CD14-positive monocyte (primary cell): ENCODE data around the gene SCPEP1. TPM values are rescaled to one million over a fixed set of nuclear protein-coding genes. Genes with fewer than 3 reads are reported as not detected.

Experiments used
- DNase-seq, 3 donors: peaks; one replicate each; pipeline ENCODE4 v3.0.0-alpha.2; 2011 to 2022
- H2AFZ ChIP-seq: 2 replicates; pipeline ENCODE4 v1.6.0; 2012; ENCODE audit warnings: mild to moderate bottlenecking, low read depth, low read length, inconsistent platforms; ENCODE audit not compliant: insufficient read depth, poor library complexity, severe bottlenecking
- H3K27ac ChIP-seq, 2 donors: 1 replicate in 1 of 2; 2 replicates in 1 of 2; pipeline ENCODE4 v1.5.1; 2012 to 2013; ENCODE audit warnings: low read length in 2 of 2, control low read depth in 1 of 2, inconsistent platforms in 1 of 2, low read depth in 1 of 2, mild to moderate bottlenecking in 1 of 2
- H3K27me3 ChIP-seq, 2 donors: one replicate each; pipeline versions ENCODE4 v1.6.0 to v1.6.1; 2011 to 2013; ENCODE audit warnings: low read length in 2 of 2; ENCODE audit not compliant: control insufficient read depth in 2 of 2, insufficient read depth in 2 of 2
- H3K36me3 ChIP-seq, 2 donors: replicated peaks in 1 of 2; 1 replicate in 1 of 2; 2 replicates in 1 of 2; pipeline versions ENCODE4 v1.5.1 to v1.6.1; 2012 to 2013; ENCODE audit warnings: low read length in 2 of 2, control low read depth in 1 of 2, inconsistent platforms in 1 of 2, mild to moderate bottlenecking in 1 of 2; ENCODE audit not compliant: insufficient read depth in 2 of 2, control insufficient read depth in 1 of 2
- H3K4me1 ChIP-seq, 2 donors: 1 replicate in 1 of 2; 2 replicates in 1 of 2; pipeline versions ENCODE4 v1.5.1 to v1.6.1; 2012 to 2013; ENCODE audit warnings: low read length in 2 of 2, control low read depth in 1 of 2, inconsistent platforms in 1 of 2, mild to moderate bottlenecking in 1 of 2, moderate library complexity in 1 of 2; ENCODE audit not compliant: insufficient read depth in 2 of 2, control insufficient read depth in 1 of 2
- H3K4me2 ChIP-seq: replicated peaks from 2 replicates; pipeline ENCODE3; 2012; ENCODE audit warnings: low read length, moderate library complexity, mild to moderate bottlenecking; ENCODE audit not compliant: poor library complexity, severe bottlenecking; ENCODE audit errors: extremely low read depth
- H3K4me3 ChIP-seq, 3 experiments: fragments of 200-600 bp in 1 of 3; sonication (generic) in 1 of 3; replicated peaks in 1 of 3; 1 replicate in 2 of 3; 2 replicates in 1 of 3; pipeline ENCODE4 v1.5.1; 2011 to 2013; ENCODE audit warnings: low read length in 3 of 3, mild to moderate bottlenecking in 3 of 3, control low read depth in 2 of 3, low read depth in 2 of 3, inconsistent platforms in 1 of 3, moderate library complexity in 1 of 3
- H3K79me2 ChIP-seq: 2 replicates; pipeline ENCODE4 v1.6.0; 2012; ENCODE audit warnings: mild to moderate bottlenecking, control low read depth, inconsistent platforms, low read length, moderate library complexity; ENCODE audit not compliant: insufficient read depth
- H3K9ac ChIP-seq: 2 replicates; pipeline ENCODE4 v1.6.0; 2017; ENCODE audit warnings: low read length, mild to moderate bottlenecking; ENCODE audit not compliant: insufficient read depth, poor library complexity, severe bottlenecking
- H3K9me3 ChIP-seq, 2 donors: replicated peaks in 1 of 2; 1 replicate in 1 of 2; 2 replicates in 1 of 2; pipeline versions ENCODE4 v1.5.1 to v1.6.1; 2012 to 2013; ENCODE audit warnings: low read length in 2 of 2, control low read depth in 1 of 2; ENCODE audit not compliant: control insufficient read depth in 1 of 2, insufficient read depth in 1 of 2
- H4K20me1 ChIP-seq: 2 replicates; pipeline ENCODE4 v1.6.0; 2012; ENCODE audit warnings: mild to moderate bottlenecking, low read length, control low read depth, moderate library complexity; ENCODE audit not compliant: insufficient read depth
- H3K27ac Mint-ChIP-seq, 7 donors: one replicate each; pipeline ENCODE4 v1.8.0; 2020; ENCODE audit warnings: mild to moderate bottlenecking in 7 of 7, mixed read lengths in 7 of 7, moderate library complexity in 6 of 7, inconsistent platforms in 2 of 7
- H3K27me3 Mint-ChIP-seq, 3 donors: one replicate each; pipeline ENCODE4 v1.8.0; 2021 to 2022; ENCODE audit warnings: low read depth in 3 of 3, mild to moderate bottlenecking in 3 of 3, mixed read lengths in 3 of 3, moderate library complexity in 3 of 3, inconsistent platforms in 1 of 3
- H3K36me3 Mint-ChIP-seq, 2 donors: one replicate each; pipeline ENCODE4 v1.8.0; 2020; ENCODE audit warnings: mixed read lengths in 2 of 2, inconsistent platforms in 1 of 2, mild to moderate bottlenecking in 1 of 2
- H3K4me1 Mint-ChIP-seq: one replicate; pipeline ENCODE4 v1.8.0; 2020; ENCODE audit warnings: mild to moderate bottlenecking, mixed read lengths
- H3K4me3 Mint-ChIP-seq, 2 donors: one replicate each; pipeline ENCODE4 v1.8.0; 2020; ENCODE audit warnings: mild to moderate bottlenecking in 2 of 2, mixed read lengths in 2 of 2, moderate library complexity in 1 of 2
- H3K9me3 Mint-ChIP-seq, 7 donors: one replicate each; pipeline ENCODE4 v1.8.0; 2020 to 2022; ENCODE audit warnings: mixed read lengths in 7 of 7, mild to moderate bottlenecking in 6 of 7, moderate library complexity in 6 of 7, inconsistent platforms in 2 of 7
- WGBS: methylation state at CpG from one replicate; pipeline ENCODE4 v1.1.5; 2013; ENCODE audit warnings: missing lambda C conversion rate; ENCODE audit not compliant: insufficient coverage; 5-methylcytosine and 5-hydroxymethylcytosine counted together
- intact Hi-C, 2 donors: fragments of 100-400 bp; cut with micrococcal nuclease; formaldehyde crosslinking; loops; one replicate each; pipeline versions ENCODE4 v1.15.0 to v1.15.1; 2023
- polyA plus RNA-seq, 3 donors: library from polyadenylated mRNA; depleted of rRNA in 1 of 3; unstranded in 2 of 3; stranded (reverse) in 1 of 3; fragments of 300-500 nt in 2 of 3; fragments of >200 nt in 1 of 3; fragmentation: Illumina TruSeq in 2 of 3; gene quantifications; 1 replicate in 2 of 3; 2 replicates in 1 of 3; pipeline ENCODE4 v1.2.3, GENCODE V29; 2012 to 2021
- TF ChIP-seq, protein P1 (sequence below): fragments of 200-600 bp; IDR thresholded peaks from one replicate; pipeline ENCODE4 v1.8.0; 2022; ENCODE audit warnings: antibody characterized with exemption, mild to moderate bottlenecking

The SCPEP1 gene
- polyA plus RNA-seq, 3 donors: 373 to 451 (median 426) TPM

DNA sequence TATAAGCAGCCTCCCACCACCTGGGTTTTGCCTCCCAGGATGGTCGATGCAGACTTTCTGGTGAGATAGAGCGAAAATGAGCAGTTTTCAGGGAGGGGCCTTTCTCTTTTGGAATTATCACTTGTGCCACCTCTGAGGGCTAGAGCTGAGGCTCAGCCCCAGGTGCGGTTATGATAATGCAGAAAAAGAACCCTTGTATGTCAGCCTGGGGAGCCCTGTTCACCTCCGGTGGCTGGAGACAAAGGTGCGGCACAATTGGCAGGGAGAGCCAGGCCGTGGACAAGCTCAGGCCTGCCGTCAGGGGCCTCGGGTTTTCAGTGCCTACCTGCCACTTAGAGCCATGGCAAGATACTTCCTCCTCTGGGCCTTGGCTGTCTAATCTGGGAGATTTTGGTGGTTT is 4.4 kb downstream of the SCPEP1 start:
- H3K79me2 ChIP-seq: peaks cover 77% of the 10 kb centered on the region
- no peaks in the 10 kb centered on the region for H4K20me1 ChIP-seq
- H3K4me3 Mint-ChIP-seq: peak overlapping the region in 1 of 2 donors; percentile 30
- 81% methylated on average over 8 of the region's 8 CpGs for WGBS
- no peak for DNase-seq
- peak overlapping the region; percentile 74 to 84 for H3K27ac ChIP-seq
- peak overlapping the region; percentile 80 to 97 (median 89) for H3K27ac Mint-ChIP-seq
- H2AFZ ChIP-seq: no peak overlapping the region
- H3K36me3 ChIP-seq: peaks cover 21 to 40% of the 10 kb centered on the region in 2 donors
- H3K4me3 ChIP-seq: peak overlapping the region in 1 of 3 experiments; percentile 57
- no peaks in the 10 kb centered on the region for H3K9me3 ChIP-seq
- H3K4me2 ChIP-seq: peak overlapping the region; percentile 68
- H3K9ac ChIP-seq: peak overlapping the region; percentile 22
- H3K4me1 ChIP-seq: peaks cover 85 to 93% of the 10 kb centered on the region in 2 donors
- TF ChIP-seq, protein P1, sequence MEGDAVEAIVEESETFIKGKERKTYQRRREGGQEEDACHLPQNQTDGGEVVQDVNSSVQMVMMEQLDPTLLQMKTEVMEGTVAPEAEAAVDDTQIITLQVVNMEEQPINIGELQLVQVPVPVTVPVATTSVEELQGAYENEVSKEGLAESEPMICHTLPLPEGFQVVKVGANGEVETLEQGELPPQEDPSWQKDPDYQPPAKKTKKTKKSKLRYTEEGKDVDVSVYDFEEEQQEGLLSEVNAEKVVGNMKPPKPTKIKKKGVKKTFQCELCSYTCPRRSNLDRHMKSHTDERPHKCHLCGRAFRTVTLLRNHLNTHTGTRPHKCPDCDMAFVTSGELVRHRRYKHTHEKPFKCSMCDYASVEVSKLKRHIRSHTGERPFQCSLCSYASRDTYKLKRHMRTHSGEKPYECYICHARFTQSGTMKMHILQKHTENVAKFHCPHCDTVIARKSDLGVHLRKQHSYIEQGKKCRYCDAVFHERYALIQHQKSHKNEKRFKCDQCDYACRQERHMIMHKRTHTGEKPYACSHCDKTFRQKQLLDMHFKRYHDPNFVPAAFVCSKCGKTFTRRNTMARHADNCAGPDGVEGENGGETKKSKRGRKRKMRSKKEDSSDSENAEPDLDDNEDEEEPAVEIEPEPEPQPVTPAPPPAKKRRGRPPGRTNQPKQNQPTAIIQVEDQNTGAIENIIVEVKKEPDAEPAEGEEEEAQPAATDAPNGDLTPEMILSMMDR: no peak
- peaks cover 42 to 57% of the 10 kb centered on the region in 2 donors for H3K36me3 Mint-ChIP-seq
- peaks cover 83% of the 10 kb centered on the region for H3K4me1 Mint-ChIP-seq
- intact Hi-C loops: no loop called here
- peaks cover 0 to 2% (median 0%) of the 10 kb centered on the region in 3 donors for H3K27me3 Mint-ChIP-seq
- peaks cover 0 to 4% (median 0%) of the 10 kb centered on the region in 7 donors for H3K9me3 Mint-ChIP-seq
- no peaks in the 10 kb centered on the region for H3K27me3 ChIP-seq

DNA sequence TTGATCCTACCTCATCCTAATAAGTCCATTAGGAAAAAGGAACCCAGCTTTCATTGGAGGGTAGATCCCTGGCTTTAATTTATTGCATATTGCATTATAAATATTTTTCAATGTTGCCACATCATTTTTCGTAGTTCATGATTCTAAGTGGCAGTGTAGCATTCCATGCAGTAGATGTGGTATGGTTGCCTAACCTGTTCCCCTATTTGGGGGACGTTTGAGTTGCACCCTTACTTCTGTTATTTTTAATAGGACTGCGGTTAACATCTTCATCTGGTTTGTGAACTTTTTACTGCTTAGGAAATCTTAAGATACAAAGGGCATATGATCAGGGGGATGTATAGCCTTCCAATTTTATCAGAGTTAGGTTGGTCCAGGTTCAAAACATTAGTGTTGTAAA is 5.4 kb downstream of the SCPEP1 start:
- peak overlapping the region in 1 of 3 experiments; percentile 57 for H3K4me3 ChIP-seq
- no peak overlapping the region for H3K9ac ChIP-seq
- TF ChIP-seq, protein P1: no peak
- peaks cover 82% of the 10 kb centered on the region for H3K79me2 ChIP-seq
- H3K27me3 Mint-ChIP-seq: peaks cover 0 to under 1% (median 0%) of the 10 kb centered on the region in 3 donors
- H3K4me1 ChIP-seq: peaks cover 84 to 90% of the 10 kb centered on the region in 2 donors
- WGBS: no CpG with 5 or more reads among the region's 3 CpGs
- H3K9me3 ChIP-seq: no peaks in the 10 kb centered on the region
- H3K36me3 Mint-ChIP-seq: peaks cover 53 to 67% of the 10 kb centered on the region in 2 donors
- H4K20me1 ChIP-seq: no peaks in the 10 kb centered on the region
- H3K4me2 ChIP-seq: peak overlapping the region; percentile 68
- peak; percentile 52 to 77 (median 64) for DNase-seq
- H2AFZ ChIP-seq: no peak overlapping the region
- peak overlapping the region in 1 of 2 donors; percentile 84 for H3K27ac ChIP-seq
- peak overlapping the region; percentile 49 to 69 for H3K4me3 Mint-ChIP-seq
- no peaks in the 10 kb centered on the region for H3K27me3 ChIP-seq
- H3K36me3 ChIP-seq: peaks cover 31 to 50% of the 10 kb centered on the region in 2 donors
- peaks cover 83% of the 10 kb centered on the region for H3K4me1 Mint-ChIP-seq
- peaks cover 0 to 4% (median 0%) of the 10 kb centered on the region in 7 donors for H3K9me3 Mint-ChIP-seq
- intact Hi-C loops: no loop called here
- peak overlapping the region; percentile 89 to 98 (median 96) for H3K27ac Mint-ChIP-seq
